HG03025 (cell line): ENCODE data around the gene FSTL4.

Experiments
- ATAC-seq: cut with Tn5 transposase; IDR thresholded peaks from one replicate; pipeline ENCODE4 v1.9.1; 2021; ENCODE audit warnings: mild to moderate bottlenecking, moderate library complexity; ENCODE audit not compliant: unreplicated experiment, low FRiP score

The FSTL4 gene

DNA sequence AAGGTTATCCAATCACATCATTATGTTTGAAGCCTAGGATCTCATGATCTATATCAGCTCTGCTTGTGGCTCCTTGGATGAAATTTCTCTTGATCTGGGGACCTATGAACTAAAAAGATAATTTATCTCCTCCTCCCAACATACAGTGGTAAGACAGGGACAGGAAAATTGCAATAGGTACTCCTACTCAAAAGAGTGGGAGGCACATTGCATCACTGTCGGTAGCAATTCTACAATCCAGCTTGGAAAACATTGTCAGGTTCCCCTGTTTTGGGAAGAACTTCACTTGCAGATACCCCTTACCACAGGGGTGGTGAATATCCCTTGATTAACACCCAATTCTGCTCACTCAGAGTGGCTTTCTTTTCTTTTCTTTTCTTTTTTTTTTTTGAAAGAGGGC is 452.8 kb downstream of the FSTL4 start:
- no peak for ATAC-seq

DNA sequence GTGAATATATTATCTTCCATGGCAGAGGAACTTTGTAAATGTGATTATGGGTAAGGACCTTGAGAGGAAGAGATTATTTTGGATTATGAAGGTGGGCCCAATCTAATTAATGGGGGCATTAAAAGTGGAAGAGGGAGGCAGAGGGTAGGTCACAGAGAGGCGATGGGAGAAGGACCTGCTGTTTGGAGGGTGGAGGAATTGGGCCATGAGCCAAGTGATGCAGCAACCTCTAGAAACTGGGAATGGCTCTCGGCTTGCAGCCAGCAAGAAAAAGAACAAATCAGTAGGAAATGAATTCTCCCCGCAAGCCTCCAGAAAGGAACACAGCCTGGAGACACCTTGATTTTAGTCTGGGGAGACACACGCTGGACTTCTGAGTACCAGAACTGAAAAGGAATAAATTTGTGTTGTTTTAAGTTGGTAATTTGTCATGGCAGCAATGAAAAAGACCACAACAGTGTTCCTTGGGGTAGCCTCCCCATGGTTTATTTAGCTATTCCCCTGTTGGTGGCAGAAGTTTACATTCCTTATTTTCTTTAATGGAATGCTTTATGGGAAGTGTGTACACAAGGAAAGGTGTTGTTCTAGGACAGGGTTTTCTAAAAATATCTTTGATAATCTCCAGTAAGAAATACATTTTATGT is 456.9 kb downstream of the FSTL4 start:
- no peak for ATAC-seq

DNA sequence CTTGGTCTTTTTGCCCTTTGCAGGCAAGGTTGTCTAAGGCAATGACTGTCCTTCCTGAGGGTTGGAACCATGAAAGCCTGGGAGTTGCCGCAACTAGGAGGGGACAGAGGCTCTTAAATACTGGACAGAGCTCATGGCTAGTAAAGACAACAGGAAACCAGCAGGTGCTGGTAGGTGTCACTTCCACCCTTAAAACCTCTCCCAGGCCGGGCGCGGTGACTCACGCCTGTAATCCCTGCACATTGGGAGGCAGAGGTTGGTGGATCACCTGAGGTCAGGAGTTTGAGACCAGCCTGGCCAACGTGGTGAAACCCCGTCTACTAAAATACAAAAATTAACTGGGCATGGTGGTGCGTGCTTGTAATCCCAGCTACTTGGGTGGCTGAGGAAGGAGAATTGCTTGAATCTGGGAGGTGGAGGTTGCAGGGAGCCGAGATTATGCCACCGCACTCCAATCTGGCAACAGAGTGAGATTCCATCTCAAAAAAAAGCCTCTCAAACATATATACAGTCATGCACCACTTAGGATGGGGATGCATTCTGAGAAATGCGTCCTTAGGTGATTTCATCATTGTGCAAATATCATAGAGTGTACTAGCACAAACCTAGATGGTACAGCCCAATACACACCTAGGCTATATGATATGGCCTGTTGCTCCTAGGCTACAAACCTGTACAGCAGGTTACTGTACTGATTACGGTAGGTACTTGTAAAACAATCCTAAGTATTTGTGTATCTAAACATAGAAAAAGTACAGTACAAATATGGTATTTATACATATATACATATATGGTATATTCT is 457.9 kb downstream of the FSTL4 start:
- no peak for ATAC-seq

DNA sequence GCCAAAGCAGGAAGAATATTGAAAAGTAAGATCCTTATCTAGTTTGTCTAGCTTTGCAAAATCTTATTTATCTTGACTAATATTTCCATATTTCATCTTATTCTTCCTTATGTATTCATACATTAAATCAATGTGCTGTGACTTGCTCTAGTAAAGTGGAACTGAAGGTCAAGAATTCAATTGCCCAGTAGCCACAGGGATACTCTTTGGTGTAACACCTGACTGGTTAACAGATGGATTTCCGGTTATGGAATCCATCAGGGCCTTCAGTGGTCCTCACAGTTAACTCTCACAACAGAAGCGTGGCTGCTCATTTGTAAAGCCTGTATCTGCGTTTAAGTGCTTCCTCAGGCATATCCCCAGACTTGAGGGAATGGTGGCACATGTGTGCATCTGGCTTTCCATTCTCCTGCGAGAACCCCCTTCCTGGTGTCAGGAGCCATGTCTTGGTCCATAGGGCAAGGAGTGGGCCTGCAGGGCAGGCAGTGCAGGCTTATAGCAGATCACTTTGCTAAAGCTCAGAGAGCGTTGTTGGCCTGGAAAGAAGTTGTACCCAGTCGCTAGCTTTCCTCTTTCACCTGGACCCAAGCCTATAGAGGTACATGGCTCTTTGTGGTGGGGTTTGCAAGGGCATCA is 461.3 kb downstream of the FSTL4 start:
- no peak for ATAC-seq

DNA sequence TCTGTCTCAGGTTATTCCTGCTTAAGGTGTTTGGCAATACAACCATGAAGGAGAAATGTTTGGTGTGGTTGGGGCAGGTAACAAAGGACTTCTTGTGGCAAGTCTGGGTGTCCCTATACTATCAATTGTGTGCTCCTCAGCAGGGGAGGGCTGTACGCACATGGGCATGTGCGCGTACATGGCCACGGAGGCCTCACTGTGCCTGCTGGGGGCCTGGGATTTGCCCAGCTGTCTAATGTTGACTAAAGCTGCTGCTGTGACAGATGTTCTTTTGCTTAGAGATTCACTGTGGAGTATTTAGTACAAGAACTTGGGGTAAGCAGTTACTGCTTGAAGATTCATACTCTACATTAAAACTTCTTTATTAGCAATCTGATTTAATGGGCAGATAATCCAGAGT is 463.0 kb downstream of the FSTL4 start:
- ATAC-seq = no peak

DNA sequence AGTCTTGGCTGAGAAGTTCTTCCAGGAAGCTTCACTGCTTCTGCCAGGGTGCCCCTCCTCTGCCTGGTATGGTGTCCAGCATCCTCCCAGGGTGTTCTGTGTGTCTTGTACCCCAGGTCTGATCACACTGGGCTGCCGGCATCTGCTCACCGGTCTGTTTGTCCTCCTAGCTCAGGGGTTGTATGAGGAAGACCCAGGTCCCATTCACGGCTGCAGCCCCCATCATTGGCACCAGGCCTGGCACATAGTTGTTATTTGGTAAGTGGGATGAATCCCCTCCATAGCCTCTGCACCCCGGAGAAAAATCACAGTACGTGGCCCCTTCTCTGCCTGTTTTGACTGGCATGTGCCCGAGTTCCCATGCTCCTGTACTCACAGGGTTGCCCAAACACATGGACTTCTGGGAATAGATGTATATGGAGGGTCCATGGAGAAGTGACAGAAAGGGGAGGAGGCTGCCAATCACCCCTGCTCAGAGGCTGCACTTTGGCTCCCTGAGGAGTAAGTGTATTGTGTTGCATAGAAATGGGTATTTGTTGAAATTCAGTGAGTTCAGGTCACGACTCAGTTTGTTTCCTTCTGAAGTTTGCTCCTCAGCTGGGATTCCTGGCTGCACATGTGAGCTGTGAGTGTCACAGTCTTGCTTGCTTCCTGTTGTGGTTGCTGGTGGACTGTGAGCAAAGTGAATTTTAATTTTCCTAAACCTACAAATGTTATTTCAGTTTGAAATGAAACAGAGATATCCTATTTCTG is 464.4 kb downstream of the FSTL4 start:
- no peak for ATAC-seq

DNA sequence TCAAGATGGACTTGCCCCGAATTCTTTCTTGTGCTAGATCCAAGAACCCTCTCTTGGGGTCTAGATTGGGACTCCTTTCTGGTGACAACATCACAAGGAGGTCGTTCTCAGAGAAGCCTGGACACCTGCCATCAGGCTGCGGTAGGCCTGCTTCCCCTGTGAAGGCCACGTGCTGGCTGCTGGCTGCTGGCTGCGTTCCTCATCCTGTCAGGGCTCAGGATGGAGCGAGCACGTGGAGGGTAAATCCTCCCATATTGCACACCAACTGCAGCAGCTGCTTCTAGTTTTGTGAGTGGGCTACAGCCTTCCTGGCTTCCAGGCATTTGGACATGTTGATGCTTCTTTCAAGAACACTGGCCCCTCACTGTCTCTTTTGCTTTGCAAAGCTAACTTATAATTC is 464.9 kb downstream of the FSTL4 start:
- no peak for ATAC-seq
